HepG2 (cell line): Measurements from ENCODE around the gene XPC. TPM values are rescaled to one million over a fixed set of nuclear protein-coding genes. Genes with fewer than 3 reads are reported as not detected.

Experiments used
- ATAC-seq: fragments of 200-7000 bp; cut with Tn5 transposase; 3 replicates; pipeline ENCODE4 v1.9.1; 2020; ENCODE audit warnings: mild to moderate bottlenecking, moderate library complexity
- BruUV-seq: library from RNA; stranded (reverse); fragments of 400-500 nt; replicated peaks from 2 replicates; lab custom pipeline; 2021; lab: Mats Ljungman, UMichigan
- CTCF ChIA-PET: fragments of 300-600 bp; formaldehyde crosslinking; extraction: SDS; loops from one replicate; lab custom pipeline; 2021; ENCODE audit warnings: low total read pairs, inconsistent platforms, low intra/inter-chr PET ratio; lab: Yijun Ruan, JAX
- POLR2A ChIA-PET: fragments of 350-600 bp; sonication (Branson Sonifier 250); formaldehyde crosslinking; loops from one replicate; lab custom pipeline; 2020; ENCODE audit warnings: antibody characterized with exemption, inconsistent platforms; lab: Yijun Ruan, JAX
- DNase-seq: peaks from one replicate; pipeline ENCODE4 v3.0.0-alpha.2; 2015; ENCODE audit warnings: low spot score
- FAIRE-seq: peaks from 3 replicates; lab custom pipeline; 2011; peaks lifted over from hg19 to GRCh38; lab: Jason Lieb, UNC
- H2AFZ ChIP-seq: one replicate; pipeline ENCODE4 v1.6.1; 2011; ENCODE audit warnings: low read length, inconsistent platforms
- H3K27ac ChIP-seq: fragments of 300-600 bp; 3 replicates; pipeline ENCODE4 v1.8.0; 2011; ENCODE audit warnings: mixed run types, mild to moderate bottlenecking, mixed read lengths, low read length, inconsistent platforms; ENCODE audit not compliant: insufficient read depth; ENCODE audit errors: extremely low read length
- H3K27me3 ChIP-seq, 2 experiments: fragments of 200-600 bp in 1 of 2; 2 replicates in 1 of 2; 3 replicates in 1 of 2; pipeline versions ENCODE4 v1.6.0 to v1.8.0; 2011; ENCODE audit warnings: low read length in 2 of 2, mild to moderate bottlenecking in 2 of 2, moderate library complexity in 2 of 2, inconsistent platforms in 1 of 2; ENCODE audit not compliant: insufficient read depth in 2 of 2, control insufficient read depth in 1 of 2
- H3K36me3 ChIP-seq, 2 experiments: fragments of 200-600 bp in 1 of 2; replicated peaks in 1 of 2; 2 replicates in 1 of 2; 3 replicates in 1 of 2; pipeline versions ENCODE4 v1.5.1 to v1.8.0; 2011; ENCODE audit warnings: low read length in 2 of 2, inconsistent platforms in 1 of 2; ENCODE audit not compliant: insufficient read depth in 2 of 2, control insufficient read depth in 1 of 2
- H3K4me1 ChIP-seq: 2 replicates; pipeline ENCODE4 v1.5.1; 2012; ENCODE audit warnings: low read length, inconsistent platforms; ENCODE audit not compliant: insufficient read depth
- H3K4me2 ChIP-seq: 2 replicates; pipeline ENCODE4 v1.6.0; 2011; ENCODE audit warnings: low read depth, low read length, inconsistent platforms
- H3K4me3 ChIP-seq, 3 experiments: fragments of 200-600 bp in 1 of 3; sonication (generic), shearing (Covaris generic) in 1 of 3; replicated peaks in 1 of 3; 2 replicates each; pipeline ENCODE4 v1.5.1; 2011 to 2016; ENCODE audit warnings: low read length in 3 of 3, inconsistent platforms in 2 of 3, low read depth in 2 of 3, mild to moderate bottlenecking in 2 of 3, control low read depth in 1 of 3, mixed read lengths in 1 of 3; ENCODE audit not compliant: insufficient read depth in 1 of 3
- H3K79me2 ChIP-seq: one replicate; pipeline ENCODE4 v1.6.1; 2011; ENCODE audit warnings: low read length, inconsistent platforms; ENCODE audit not compliant: insufficient read depth
- H3K9ac ChIP-seq: 2 replicates; pipeline ENCODE4 v1.6.0; 2011; ENCODE audit warnings: mild to moderate bottlenecking, low read depth, low read length, inconsistent platforms; ENCODE audit not compliant: insufficient read depth
- H3K9me3 ChIP-seq: 2 replicates; pipeline ENCODE4 v1.5.1; 2012; ENCODE audit warnings: mild to moderate bottlenecking, low read length
- H4K20me1 ChIP-seq: 2 replicates; pipeline ENCODE4 v1.6.0; 2011; ENCODE audit warnings: inconsistent platforms, mild to moderate bottlenecking, low read length, moderate library complexity; ENCODE audit not compliant: insufficient read depth
- ETV5 ChIP-seq: IDR thresholded peaks from 2 replicates; pipeline ENCODE4 v1.6.1; 2018; ENCODE audit warnings: missing biosample characterization, missing genetic modification reagents, inconsistent platforms, borderline replicate concordance
- RELA ChIP-seq: sonication (generic); formaldehyde crosslinking; IDR thresholded peaks from 2 replicates; pipeline ENCODE4 v1.4.0; 2020; ENCODE audit warnings: missing genetic modification reagents
- SIN3A ChIP-seq: IDR thresholded peaks from 2 replicates; pipeline ENCODE4 v1.6.1; 2011; ENCODE audit warnings: low read depth, mild to moderate bottlenecking, control low read depth, low read length, borderline replicate concordance
- TERF1 ChIP-seq: sonication (generic); formaldehyde crosslinking; IDR thresholded peaks from 2 replicates; pipeline ENCODE4 v1.8.0; 2022; ENCODE audit warnings: mild to moderate bottlenecking, missing genetic modification reagents, moderate library complexity
- ZBTB10 ChIP-seq: sonication (generic); formaldehyde crosslinking; IDR thresholded peaks from 2 replicates; pipeline ENCODE4 v1.4.0; 2020; ENCODE audit warnings: missing genetic modification reagents, borderline replicate concordance
- ZBTB25 ChIP-seq: IDR thresholded peaks from 2 replicates; pipeline ENCODE4 v1.6.1; 2018; ENCODE audit warnings: missing genetic modification reagents
- ZFP36 ChIP-seq: fragments of 150-350 bp; IDR thresholded peaks from 2 replicates; pipeline ENCODE4 v1.6.1; 2018; ENCODE audit warnings: borderline replicate concordance, low read length, low read depth; ENCODE audit not compliant: partially characterized antibody
- ZNF879 ChIP-seq: sonication (generic); formaldehyde crosslinking; IDR thresholded peaks from 2 replicates; pipeline ENCODE4 v1.8.1; 2023; ENCODE audit warnings: missing genetic modification reagents
- WGBS: methylation state at CpG from one replicate; pipeline ENCODE4 v1.1.6; 2017; ENCODE audit warnings: low lambda C conversion rate; 5-methylcytosine and 5-hydroxymethylcytosine counted together
- in situ Hi-C: cut with HindIII; loops from 2 replicates; pipeline ENCODE4 v1.10.0; 2017; ENCODE audit warnings: low pct_unique_long_range_greater_than_20kb; ENCODE audit not compliant: extremely low pct_ligation_motif_present
- intact Hi-C: fragments of 100-400 bp; cut with micrococcal nuclease; formaldehyde crosslinking; loops from one replicate; pipeline ENCODE4 v1.10.0; 2022; ENCODE audit not compliant: unreplicated experiment
- polyA plus RNA-seq, 8 experiments: library from polyadenylated mRNA; depleted of rRNA in 3 of 8; stranded (reverse) in 7 of 8; unstranded in 1 of 8; fragments of >200 nt; fragmentation: Illumina TruSeq in 4 of 8; extraction: Trizol in 4 of 8; gene quantifications; 2 replicates each; pipeline versions ENCODE4 v1.2.1 to v1.2.3, GENCODE V29; 2011 to 2016; ENCODE audit warnings: low read depth in 4 of 8, missing spikeins in 1 of 8, mixed read lengths in 1 of 8; ENCODE audit not compliant: insufficient read depth in 1 of 8
- total RNA-seq, 5 experiments: library from RNA; depleted of rRNA; stranded (reverse); fragments of >200 nt; fragmentation: Illumina TruSeq; extraction: Trizol; gene quantifications; 2 replicates each; pipeline ENCODE4 v1.2.3, GENCODE V29; 2016; ENCODE audit warnings: low read depth in 1 of 5
- TF ChIP-seq, protein P1 (sequence below): sonication (generic); formaldehyde crosslinking; IDR thresholded peaks from 2 replicates; pipeline ENCODE4 v1.9.0; 2022; ENCODE audit warnings: missing genetic modification reagents, mild to moderate bottlenecking, borderline replicate concordance
- TF ChIP-seq, protein P2 (sequence below): IDR thresholded peaks from 2 replicates; pipeline ENCODE4 v1.6.1; 2016; ENCODE audit warnings: missing genetic modification reagents, missing compliant biosample characterization

Gene XPC
- total and polyA plus RNA-seq, 2 of the 13 experiments (the other 11 are each of a cell fraction or from before 2014, with no cell fraction given) = 9.4 to 24.1 TPM

DNA sequence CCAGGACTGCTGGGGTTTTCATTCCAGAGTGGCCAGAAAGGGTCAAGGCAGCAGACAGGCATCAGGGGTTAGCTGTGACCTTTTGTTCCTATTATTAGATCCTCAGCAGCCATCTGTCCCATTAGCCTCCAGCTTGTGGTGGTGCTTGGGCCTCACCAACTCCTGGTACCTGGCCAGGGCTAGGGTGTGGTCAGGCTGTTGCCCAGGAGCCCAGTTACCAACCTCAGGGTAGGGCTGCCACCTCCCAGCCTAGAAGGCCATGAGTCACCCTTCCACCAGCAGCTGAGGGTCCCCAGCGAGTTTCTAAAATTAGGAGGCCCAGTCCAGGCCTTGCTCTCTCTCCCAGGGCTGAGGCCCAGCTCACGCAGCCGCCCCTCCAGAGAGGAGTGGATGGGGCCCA, 41.4 kb downstream of the XPC start:
- intact Hi-C loops = no loop called here
- Histone ChIP-seq H3K36me3 (peaks cover 27 to 71% of the 10 kb centered on the region in 2 experiments), H3K27ac (no peak overlapping the region), H3K4me1 (peaks cover 15% of the 10 kb centered on the region), H3K4me3 (no peak overlapping the region), H3K9me3 (no peaks in the 10 kb centered on the region), H4K20me1 (no peaks in the 10 kb centered on the region), H3K9ac (no peak overlapping the region), H2AFZ (no peak overlapping the region), H3K79me2 (no peaks in the 10 kb centered on the region), H3K27me3 (no peaks in the 10 kb centered on the region), H3K4me2 (no peak overlapping the region)
- DNase-seq (no peak), ATAC-seq (no peak), FAIRE-seq (no peak)
- ChIA-PET CTCF (no interaction called here), POLR2A (interaction anchor here (1.3 kb wide), 1 partner anchor 11 kb away, joined by 7 read pairs; no protein-coding TSS in a partner anchor)
- in situ Hi-C loops = no loop called here
- WGBS = no CpG with 5 or more reads among the region's 3 CpGs
- TF ChIP-seq, protein P1, sequence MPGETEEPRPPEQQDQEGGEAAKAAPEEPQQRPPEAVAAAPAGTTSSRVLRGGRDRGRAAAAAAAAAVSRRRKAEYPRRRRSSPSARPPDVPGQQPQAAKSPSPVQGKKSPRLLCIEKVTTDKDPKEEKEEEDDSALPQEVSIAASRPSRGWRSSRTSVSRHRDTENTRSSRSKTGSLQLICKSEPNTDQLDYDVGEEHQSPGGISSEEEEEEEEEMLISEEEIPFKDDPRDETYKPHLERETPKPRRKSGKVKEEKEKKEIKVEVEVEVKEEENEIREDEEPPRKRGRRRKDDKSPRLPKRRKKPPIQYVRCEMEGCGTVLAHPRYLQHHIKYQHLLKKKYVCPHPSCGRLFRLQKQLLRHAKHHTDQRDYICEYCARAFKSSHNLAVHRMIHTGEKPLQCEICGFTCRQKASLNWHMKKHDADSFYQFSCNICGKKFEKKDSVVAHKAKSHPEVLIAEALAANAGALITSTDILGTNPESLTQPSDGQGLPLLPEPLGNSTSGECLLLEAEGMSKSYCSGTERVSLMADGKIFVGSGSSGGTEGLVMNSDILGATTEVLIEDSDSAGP (CRISPR knock-in tag) = no peak
- no peak for TF ChIP-seq ZBTB10 (CRISPR knock-in tag)
- TF ChIP-seq SIN3A = no peak
- TF ChIP-seq RELA = no peak
- TF ChIP-seq ETV5 (CRISPR knock-in tag) = no peak
- no peak for TF ChIP-seq ZNF879 (CRISPR knock-in tag)
- TF ChIP-seq ZBTB25 (CRISPR knock-in tag) = no peak
- TF ChIP-seq, protein P2, sequence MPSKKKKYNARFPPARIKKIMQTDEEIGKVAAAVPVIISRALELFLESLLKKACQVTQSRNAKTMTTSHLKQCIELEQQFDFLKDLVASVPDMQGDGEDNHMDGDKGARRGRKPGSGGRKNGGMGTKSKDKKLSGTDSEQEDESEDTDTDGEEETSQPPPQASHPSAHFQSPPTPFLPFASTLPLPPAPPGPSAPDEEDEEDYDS (CRISPR knock-in tag) = no peak
- TF ChIP-seq TERF1 (CRISPR knock-in tag) = no peak
- no peak for TF ChIP-seq ZFP36
- BruUV-seq = no TSS peak
